ENCODE data around the gene RBM33. TPM values are rescaled to one million over a fixed set of nuclear protein-coding genes. Genes with fewer than 3 reads are reported as not detected.

RBM33 gene
- total RNA-seq, 1 experiment from 2014 or later: 61.1 TPM

- H3K4me1 ChIP-seq (ENCODE audit: control insufficient read depth, insufficient read depth, low read length): no peaks in the 10 kb centered on the region; the same call in 1 of the 2 replicates
- no TSS peak for BruUV-seq (replicated peaks)
- ChIA-PET CTCF (no interaction called here), POLR2A (no interaction called here)
- no peak for ATAC-seq
- intact Hi-C loops (cut with micrococcal nuclease; ENCODE audit: unreplicated experiment) (loop anchor here (1.0 kb wide), 1 partner anchor 141 kb away; no protein-coding TSS in a partner anchor), in situ Hi-C loops (cut with HindIII; ENCODE audit: low pct_unique_long_range_greater_than_20kb, low sequenced_read_pairs) (no loop called here)
- H3K36me3 ChIP-seq (ENCODE audit: control insufficient read depth, insufficient read depth, low read length): no peaks in the 10 kb centered on the region
- H3K27ac ChIP-seq (ENCODE audit: low read length): no peak overlapping the region
- H3K9me3 ChIP-seq (ENCODE audit: control insufficient read depth, insufficient read depth, low read depth, low read length): no peaks in the 10 kb centered on the region
- no peaks in the 10 kb centered on the region for H3K27me3 ChIP-seq (ENCODE audit: control insufficient read depth, insufficient read depth, low read length)
- TF ChIP-seq REST (IDR thresholded peaks at IDR 0.05; ENCODE audit: insufficient read depth in 1 of 2, low read depth in 2 of 2, low read length in 1 of 2) (no peak), TCF7L2 (IDR thresholded peaks at IDR 0.05; ENCODE audit: low read depth, low read length) (no peak), POLR2AphosphoS5 (IDR thresholded peaks at IDR 0.05; ENCODE audit: low read depth, low read length) (no peak), SIN3A (IDR thresholded peaks at IDR 0.05; ENCODE audit: borderline replicate concordance, insufficient read depth, low read depth, low read length) (no peak)
- DNase-seq (ENCODE audit: low read depth, low spot score): no peak
- H3K4me3 ChIP-seq (ENCODE audit: low read depth in 2 of 2, low read length in 2 of 2): no peak overlapping the region
Measured at GRCh38 chr7:155597753-155598140, 46.7 kb upstream of the RBM33 start.

GRCh38 chr7:155598810-155599210 is 45.7 kb upstream of the RBM33 start:
- Histone ChIP-seq H3K27me3 (ENCODE audit: control insufficient read depth, insufficient read depth, low read length) (no peaks in the 10 kb centered on the region), H3K4me1 (ENCODE audit: control insufficient read depth, insufficient read depth, low read length) (no peaks in the 10 kb centered on the region; the same call in 1 of the 2 replicates), H3K36me3 (ENCODE audit: control insufficient read depth, insufficient read depth, low read length) (no peaks in the 10 kb centered on the region), H3K27ac (ENCODE audit: low read length) (no peak overlapping the region), H3K9me3 (ENCODE audit: control insufficient read depth, insufficient read depth, low read depth, low read length) (no peaks in the 10 kb centered on the region), H3K4me3 (ENCODE audit: low read depth in 2 of 2, low read length in 2 of 2) (no peak overlapping the region)
- intact Hi-C loops (cut with micrococcal nuclease; ENCODE audit: unreplicated experiment) (loop anchor here (1.0 kb wide), 1 partner anchor 139 kb away; no protein-coding TSS in a partner anchor), in situ Hi-C loops (cut with HindIII; ENCODE audit: low pct_unique_long_range_greater_than_20kb, low sequenced_read_pairs) (no loop called here)
- ChIA-PET POLR2A (no interaction called here), CTCF (interaction anchor here (0.5 to 1.0 kb wide), 10 partner anchors 12 to 210 kb away, joined by 3 to 7 read pairs (median 3); no protein-coding TSS in a partner anchor)
- TF ChIP-seq POLR2AphosphoS5 (IDR thresholded peaks at IDR 0.05; ENCODE audit: low read depth, low read length): no peak
- peak; percentile 95 for TF ChIP-seq CTCF (IDR thresholded peaks at IDR 0.05)
- no TSS peak for BruUV-seq (replicated peaks)
- ATAC-seq (peak; percentile 91), DNase-seq (ENCODE audit: low read depth, low spot score) (peak; percentile 69)

- in situ Hi-C loops (cut with HindIII; ENCODE audit: low pct_unique_long_range_greater_than_20kb, low sequenced_read_pairs): no loop called here
- POLR2A ChIA-PET: no interaction called here
- ATAC-seq: no peak
- no peak overlapping the region for H3K4me3 ChIP-seq (ENCODE audit: low read depth in 2 of 2, low read length in 2 of 2)
- no TSS peak for BruUV-seq (replicated peaks)
- intact Hi-C loops (cut with micrococcal nuclease; ENCODE audit: unreplicated experiment): no loop called here
- H3K27ac ChIP-seq (ENCODE audit: low read length): no peak overlapping the region
- H3K4me1 ChIP-seq (ENCODE audit: control insufficient read depth, insufficient read depth, low read length): no peaks in the 10 kb centered on the region; the same call in 1 of the 2 replicates
- no peak for TF ChIP-seq POLR2AphosphoS5 (IDR thresholded peaks at IDR 0.05; ENCODE audit: low read depth, low read length)
- no peak for TF ChIP-seq REST (IDR thresholded peaks at IDR 0.05; ENCODE audit: insufficient read depth in 1 of 2, low read depth in 2 of 2, low read length in 1 of 2)
- no peak for TF ChIP-seq TCF7L2 (IDR thresholded peaks at IDR 0.05; ENCODE audit: low read depth, low read length)
- H3K36me3 ChIP-seq (ENCODE audit: control insufficient read depth, insufficient read depth, low read length): no peaks in the 10 kb centered on the region
- H3K9me3 ChIP-seq (ENCODE audit: control insufficient read depth, insufficient read depth, low read depth, low read length): no peaks in the 10 kb centered on the region
- CTCF ChIA-PET: no interaction called here
- no peaks in the 10 kb centered on the region for H3K27me3 ChIP-seq (ENCODE audit: control insufficient read depth, insufficient read depth, low read length)
- no peak for DNase-seq (ENCODE audit: low read depth, low spot score)
Measured at GRCh38 chr7:155602156-155602555, 42.3 kb upstream of the RBM33 start.
